Measurements from ENCODE around the gene GAA.

DNA sequence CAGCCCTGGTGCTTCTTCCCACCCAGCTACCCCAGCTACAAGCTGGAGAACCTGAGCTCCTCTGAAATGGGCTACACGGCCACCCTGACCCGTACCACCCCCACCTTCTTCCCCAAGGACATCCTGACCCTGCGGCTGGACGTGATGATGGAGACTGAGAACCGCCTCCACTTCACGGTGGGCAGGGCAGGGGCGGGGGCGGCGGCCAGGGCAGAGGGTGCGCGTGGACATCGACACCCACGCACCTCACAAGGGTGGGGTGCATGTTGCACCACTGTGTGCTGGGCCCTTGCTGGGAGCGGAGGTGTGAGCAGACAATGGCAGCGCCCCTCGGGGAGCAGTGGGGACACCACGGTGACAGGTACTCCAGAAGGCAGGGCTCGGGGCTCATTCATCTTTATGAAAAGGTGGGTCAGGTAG, 3.6 kb downstream of the GAA start:
- TF ChIP-seq, protein P1, sequence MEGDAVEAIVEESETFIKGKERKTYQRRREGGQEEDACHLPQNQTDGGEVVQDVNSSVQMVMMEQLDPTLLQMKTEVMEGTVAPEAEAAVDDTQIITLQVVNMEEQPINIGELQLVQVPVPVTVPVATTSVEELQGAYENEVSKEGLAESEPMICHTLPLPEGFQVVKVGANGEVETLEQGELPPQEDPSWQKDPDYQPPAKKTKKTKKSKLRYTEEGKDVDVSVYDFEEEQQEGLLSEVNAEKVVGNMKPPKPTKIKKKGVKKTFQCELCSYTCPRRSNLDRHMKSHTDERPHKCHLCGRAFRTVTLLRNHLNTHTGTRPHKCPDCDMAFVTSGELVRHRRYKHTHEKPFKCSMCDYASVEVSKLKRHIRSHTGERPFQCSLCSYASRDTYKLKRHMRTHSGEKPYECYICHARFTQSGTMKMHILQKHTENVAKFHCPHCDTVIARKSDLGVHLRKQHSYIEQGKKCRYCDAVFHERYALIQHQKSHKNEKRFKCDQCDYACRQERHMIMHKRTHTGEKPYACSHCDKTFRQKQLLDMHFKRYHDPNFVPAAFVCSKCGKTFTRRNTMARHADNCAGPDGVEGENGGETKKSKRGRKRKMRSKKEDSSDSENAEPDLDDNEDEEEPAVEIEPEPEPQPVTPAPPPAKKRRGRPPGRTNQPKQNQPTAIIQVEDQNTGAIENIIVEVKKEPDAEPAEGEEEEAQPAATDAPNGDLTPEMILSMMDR (IDR thresholded peaks at IDR 0.05; ENCODE audit: insufficient read depth, low read length, poor library complexity, severe bottlenecking), result no peak
- no peak for TF ChIP-seq EZH2phosphoT487 (conservative IDR thresholded peaks at IDR 0.05; ENCODE audit: low read length)
